GM12878 (cell line): ENCODE measurements around the gene MACF1. TPM values are rescaled to one million over a fixed set of nuclear protein-coding genes. Genes with fewer than 3 reads are reported as not detected.
"Not testable (repeated sequence)": the region's sequence is repeated elsewhere in the genome, so short reads cannot be mapped to it uniquely, and the experiment has no call there.

Experiments used
- ATAC-seq: fragments of 200-7000 bp; cut with Tn5 transposase; 3 replicates; pipeline ENCODE4 v1.9.1; 2020; ENCODE audit warnings: mild to moderate bottlenecking, moderate library complexity
- BruUV-seq: library from RNA; stranded (reverse); fragments of 400-500 nt; replicated peaks from 2 replicates; lab custom pipeline; 2021; lab: Mats Ljungman, UMichigan
- CTCF ChIA-PET: fragments of 300-600 bp; sonication (Branson Sonifier 250); formaldehyde crosslinking; extraction: SDS; loops from one replicate; lab custom pipeline; 2021; ENCODE audit warnings: inconsistent platforms; lab: Yijun Ruan, JAX
- POLR2A ChIA-PET: fragments of 350-600 bp; formaldehyde crosslinking; extraction: SDS; loops from one replicate; lab custom pipeline; 2021; ENCODE audit warnings: inconsistent platforms; lab: Charles Lee
- RAD21 ChIA-PET: fragments of 300-600 bp; sonication (Branson Sonifier 250); formaldehyde crosslinking; loops from one replicate; lab custom pipeline; 2023; ENCODE audit warnings: antibody characterized with exemption; ENCODE audit not compliant: unreplicated experiment; lab: Charles Lee
- SMC1A ChIA-PET: fragments of 300-600 bp; sonication (Branson Sonifier 250); formaldehyde crosslinking; loops from one replicate; lab custom pipeline; 2023; ENCODE audit not compliant: unreplicated experiment, uncharacterized antibody; lab: Charles Lee
- DNase-seq: peaks from one replicate; pipeline ENCODE4 v3.0.0-alpha.2; 2011; ENCODE audit warnings: low read depth, low spot score
- FAIRE-seq: peaks from 3 replicates; lab custom pipeline; 2011; peaks lifted over from hg19 to GRCh38; lab: Jason Lieb, UNC
- H2AFZ ChIP-seq: 2 replicates; pipeline ENCODE4 v1.6.0; 2011; ENCODE audit warnings: low read depth, low read length, control low read depth; ENCODE audit not compliant: control insufficient read depth
- H3K27ac ChIP-seq: 2 replicates; pipeline ENCODE4 v1.5.1; 2011; ENCODE audit warnings: control low read depth; ENCODE audit not compliant: control insufficient read depth, insufficient read depth
- H3K27me3 ChIP-seq, 2 experiments: replicated peaks in 1 of 2; 2 replicates each; pipeline versions ENCODE4 v1.6.0 to v1.6.1; 2011; ENCODE audit warnings: low read length in 1 of 2; ENCODE audit not compliant: control insufficient read depth in 2 of 2, insufficient read depth in 2 of 2
- H3K36me3 ChIP-seq, 2 experiments: 2 replicates each; pipeline ENCODE4 v1.5.1; 2011; ENCODE audit warnings: low read length in 1 of 2; ENCODE audit not compliant: control insufficient read depth in 2 of 2, insufficient read depth in 2 of 2
- H3K4me1 ChIP-seq: 2 replicates; pipeline ENCODE4 v1.6.1; 2011; ENCODE audit warnings: mild to moderate bottlenecking, low read length, moderate library complexity, mixed read lengths; ENCODE audit not compliant: control insufficient read depth, insufficient read depth
- H3K4me2 ChIP-seq: 2 replicates; pipeline ENCODE4 v1.6.0; 2011; ENCODE audit warnings: control low read depth; ENCODE audit not compliant: control insufficient read depth, insufficient read depth
- H3K4me3 ChIP-seq: fragments of 200-600 bp; sonication (generic); 2 replicates; pipeline ENCODE4 v1.5.1; 2016
- H3K79me2 ChIP-seq: 2 replicates; pipeline ENCODE4 v1.6.0; 2011; ENCODE audit warnings: low read length; ENCODE audit not compliant: control insufficient read depth, insufficient read depth
- H3K9ac ChIP-seq: 2 replicates; pipeline ENCODE4 v1.8.0; 2011; ENCODE audit warnings: low read length, control low read depth, mixed read lengths; ENCODE audit not compliant: control insufficient read depth, insufficient read depth
- H3K9me3 ChIP-seq: replicated peaks from 3 replicates; pipeline ENCODE4 v1.5.1; 2011; ENCODE audit warnings: mild to moderate bottlenecking, low read length; ENCODE audit not compliant: control insufficient read depth, insufficient read depth
- H4K20me1 ChIP-seq: 2 replicates; pipeline ENCODE4 v1.6.0; 2011; ENCODE audit not compliant: control insufficient read depth, insufficient read depth
- WGBS: methylation state at CpG from one replicate; pipeline ENCODE4 v1.1.6; 2016; ENCODE audit warnings: low lambda C conversion rate; ENCODE audit not compliant: insufficient replicate concordance, insufficient coverage; ENCODE audit errors: missing lambda C conversion rate; 5-methylcytosine and 5-hydroxymethylcytosine counted together
- in situ Hi-C: fragments of 300-500 bp; cut with MboI; formaldehyde crosslinking; loops from 9 replicates; pipeline ENCODE4 v1.14.3; 2018; ENCODE audit warnings: mixed read lengths
- intact Hi-C: fragments of 100-400 bp; cut with micrococcal nuclease; formaldehyde crosslinking; loops from one replicate; pipeline ENCODE4 v1.14.2; 2022; ENCODE audit not compliant: unreplicated experiment
- polyA plus RNA-seq, 11 experiments: library from polyadenylated mRNA; depleted of rRNA in 4 of 11; unstranded in 6 of 11; stranded (reverse) in 5 of 11; fragments of >200 nt; fragmentation: Nextera tagmentation in 4 of 11; fragmentation: Illumina TruSeq in 1 of 11; extraction: Ambion mirVana in 4 of 11; extraction: Trizol in 1 of 11; gene quantifications; 1 replicate in 1 of 11; 2 replicates in 10 of 11; pipeline versions ENCODE4 v1.2.1 to v1.2.3, GENCODE V29; 2011 to 2016; ENCODE audit warnings: inconsistent platforms in 2 of 11, missing spikeins in 2 of 11, low read depth in 1 of 11
- total RNA-seq, 4 experiments: library from RNA; depleted of rRNA in 3 of 4; stranded (reverse); fragments of >200 nt in 3 of 4; fragmentation: Illumina TruSeq in 1 of 4; extraction: Trizol in 1 of 4; gene quantifications; 2 replicates each; pipeline versions ENCODE4 v1.2.1 to v1.2.3, GENCODE V29; 2013 to 2021

Gene MACF1
- total and polyA plus RNA-seq, 10 of the 15 experiments (the other 5 are each of a cell fraction or from before 2014, with no cell fraction given), result 15.5 to 201 (median 76.9) TPM

- H3K9me3 ChIP-seq, DNase-seq, intact Hi-C loops, in situ Hi-C loops, RAD21 ChIA-PET, CTCF ChIA-PET, H3K27ac ChIP-seq, BruUV-seq, POLR2A ChIA-PET, H3K4me1 ChIP-seq, H3K4me3 ChIP-seq, ATAC-seq, H3K27me3 ChIP-seq, H3K4me2 ChIP-seq, FAIRE-seq, H3K9ac ChIP-seq, H3K36me3 ChIP-seq, H4K20me1 ChIP-seq, H3K79me2 ChIP-seq, H2AFZ ChIP-seq, SMC1A ChIA-PET: not testable (repeated sequence)
- whole genome bisulfite sequencing, result 100% methylated on average over 5 of the region's 7 CpGs
These were observed 313.4 kb downstream of the MACF1 start for GRCh38 chr1:39517936-39518335.

GRCh38 chr1:39519376-39519775, 314.9 kb downstream of the MACF1 start:
- H3K79me2 ChIP-seq, H3K9ac ChIP-seq: not testable (repeated sequence)

GRCh38 chr1:39522221-39522620, 317.7 kb downstream of the MACF1 start:
- BruUV-seq, in situ Hi-C loops, H3K36me3 ChIP-seq, DNase-seq, POLR2A ChIA-PET, H3K79me2 ChIP-seq, H3K27ac ChIP-seq, H2AFZ ChIP-seq, RAD21 ChIA-PET, H3K4me2 ChIP-seq, intact Hi-C loops, FAIRE-seq, H3K9ac ChIP-seq, H3K4me3 ChIP-seq, ATAC-seq, H3K9me3 ChIP-seq, H4K20me1 ChIP-seq, SMC1A ChIA-PET, CTCF ChIA-PET, H3K27me3 ChIP-seq: not testable (repeated sequence)
- WGBS, result 96% methylated on average over 10 of the region's 10 CpGs
- peaks cover 22% of the 10 kb centered on the region for H3K4me1 ChIP-seq

More at GRCh38 chr1:39519376-39519775, 314.9 kb downstream of the MACF1 start:
- CTCF ChIA-PET, H3K27ac ChIP-seq, SMC1A ChIA-PET, H3K4me3 ChIP-seq, FAIRE-seq, H3K27me3 ChIP-seq, RAD21 ChIA-PET, H3K36me3 ChIP-seq, BruUV-seq, intact Hi-C loops, H3K4me2 ChIP-seq, DNase-seq, H4K20me1 ChIP-seq, H3K9me3 ChIP-seq, POLR2A ChIA-PET, H2AFZ ChIP-seq, ATAC-seq, in situ Hi-C loops, H3K4me1 ChIP-seq: not testable (repeated sequence)
- WGBS, result 67% methylated on average over 3 of the region's 5 CpGs
